OCI-LY7 (cell line): ENCODE results near the gene PLPP3.

Source experiments
- CTCF ChIP-seq: fragments of 200-600 bp; sonication (generic); conservative IDR thresholded peaks from 2 replicates; pipeline ENCODE4 v1.5.1; 2014; ENCODE audit warnings: mild to moderate bottlenecking, antibody characterized with exemption, low read length, moderate library complexity, mixed read lengths
- EZH2phosphoT487 ChIP-seq: fragments of 200-600 bp; sonication (generic); IDR thresholded peaks from 2 replicates; pipeline ENCODE4 v1.6.1; 2018; ENCODE audit warnings: low read depth, borderline replicate concordance, mild to moderate bottlenecking, mixed run types, antibody characterized with exemption, low read length, moderate library complexity, mixed read lengths

- no peak for TF ChIP-seq CTCF
- TF ChIP-seq EZH2phosphoT487, result no peak
These were observed 29.1 kb downstream of the PLPP3 start for GRCh38 chr1:56550138-56550858.
